Renal cortical epithelial cell (primary cell): ENCODE data around the gene INPP4B. TPM values are rescaled to one million over a fixed set of nuclear protein-coding genes. Genes with fewer than 3 reads are reported as not detected.

Experiments used
- DNase-seq: peaks from one replicate; pipeline ENCODE4 v3.0.0-alpha.2; 2011; ENCODE audit warnings: low read depth
- total RNA-seq: library from RNA; depleted of rRNA; stranded (reverse); fragments of >200 nt; gene quantifications from 2 replicates; pipeline ENCODE4 v1.2.3, GENCODE V29; 2014

INPP4B gene
- total RNA-seq, 1 donor from 2014 or later, result 16.6 TPM

GRCh38 chr4:141999446-142000143, 846.5 kb downstream of the INPP4B start:
- no peak for DNase-seq

GRCh38 chr4:141995056-141995455, 851.0 kb downstream of the INPP4B start:
- DNase-seq, result peak; percentile 83

GRCh38 chr4:141977433-141977832, 868.7 kb downstream of the INPP4B start:
- no peak for DNase-seq
